HG02623 (cell line): ENCODE data around the gene SUCLG2.

Experiments
- ATAC-seq: cut with Tn5 transposase; IDR thresholded peaks from one replicate; pipeline ENCODE4 v1.9.1; 2021; ENCODE audit warnings: moderate library complexity; ENCODE audit not compliant: unreplicated experiment

SUCLG2 gene

GRCh38 chr3:67461667-67462142 lies 192.7 kb downstream of the SUCLG2 start:
- no peak for ATAC-seq

- no peak for ATAC-seq
Measured at GRCh38 chr3:67460841-67461510, 193.4 kb downstream of the SUCLG2 start.

GRCh38 chr3:67459796-67460195 lies 194.6 kb downstream of the SUCLG2 start:
- ATAC-seq: no peak

- no peak for ATAC-seq
Measured at GRCh38 chr3:67458896-67459530, 195.4 kb downstream of the SUCLG2 start.

- no peak for ATAC-seq
Measured at GRCh38 chr3:67458408-67458807, 196.0 kb downstream of the SUCLG2 start.

GRCh38 chr3:67453628-67454027 lies 200.8 kb downstream of the SUCLG2 start:
- ATAC-seq: no peak

- ATAC-seq: no peak
Measured at GRCh38 chr3:67450153-67450552, 204.3 kb downstream of the SUCLG2 start.

GRCh38 chr3:67447393-67447792 lies 207.0 kb downstream of the SUCLG2 start:
- ATAC-seq: no peak

GRCh38 chr3:67437789-67438188 lies 216.6 kb downstream of the SUCLG2 start:
- no peak for ATAC-seq

- ATAC-seq: no peak
Measured at GRCh38 chr3:67437090-67437489, 217.3 kb downstream of the SUCLG2 start.

GRCh38 chr3:67433109-67433508 lies 221.3 kb downstream of the SUCLG2 start:
- no peak for ATAC-seq

GRCh38 chr3:67431887-67432286 lies 222.5 kb downstream of the SUCLG2 start:
- ATAC-seq: no peak

- ATAC-seq: no peak
Measured at GRCh38 chr3:67423722-67424121, 230.7 kb downstream of the SUCLG2 start.

- no peak for ATAC-seq
Measured at GRCh38 chr3:67421912-67422311, 232.5 kb downstream of the SUCLG2 start.

GRCh38 chr3:67419779-67420178 lies 234.6 kb downstream of the SUCLG2 start:
- ATAC-seq: no peak

GRCh38 chr3:67419218-67419529 lies 235.2 kb downstream of the SUCLG2 start:
- no peak for ATAC-seq

GRCh38 chr3:67418426-67419217 lies 235.8 kb downstream of the SUCLG2 start:
- no peak for ATAC-seq

GRCh38 chr3:67416703-67417102 lies 237.7 kb downstream of the SUCLG2 start:
- no peak for ATAC-seq

GRCh38 chr3:67415511-67415910 lies 238.9 kb downstream of the SUCLG2 start:
- ATAC-seq: no peak

- no peak for ATAC-seq
Measured at GRCh38 chr3:67414740-67415139, 239.7 kb downstream of the SUCLG2 start.

GRCh38 chr3:67405193-67405592 lies 249.2 kb downstream of the SUCLG2 start:
- no peak for ATAC-seq

- no peak for ATAC-seq
Measured at GRCh38 chr3:67402873-67403272, 251.5 kb downstream of the SUCLG2 start.
